ENCODE results near the gene NCOA7.
"Not testable (repeated sequence)": the region's sequence is repeated elsewhere in the genome, so short reads cannot be mapped to it uniquely, and the experiment has no call there.

Gene NCOA7

DNA sequence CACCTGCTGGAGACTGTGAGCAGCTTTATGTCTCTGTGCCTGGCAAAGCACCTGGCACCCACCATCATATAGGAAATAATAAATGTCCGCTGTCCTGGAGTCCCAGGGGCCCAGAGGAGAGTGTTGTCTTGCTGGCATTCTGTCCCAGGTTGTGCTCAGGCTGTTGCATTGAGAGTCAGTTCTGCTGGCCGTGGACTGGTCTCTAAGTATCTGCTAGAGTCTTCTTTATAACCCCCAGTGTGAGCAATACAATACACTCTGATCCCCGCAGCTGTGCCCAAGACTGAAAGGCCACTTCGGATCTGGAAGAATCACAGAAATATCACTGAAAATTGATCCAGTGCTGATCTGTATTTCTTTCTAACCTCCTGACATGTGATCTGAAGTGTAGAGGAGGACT is 127.5 kb downstream of the NCOA7 start:
- DNase-seq (ENCODE audit: low read depth in 3 of 3, low spot score in 1 of 3), result no peak

DNA sequence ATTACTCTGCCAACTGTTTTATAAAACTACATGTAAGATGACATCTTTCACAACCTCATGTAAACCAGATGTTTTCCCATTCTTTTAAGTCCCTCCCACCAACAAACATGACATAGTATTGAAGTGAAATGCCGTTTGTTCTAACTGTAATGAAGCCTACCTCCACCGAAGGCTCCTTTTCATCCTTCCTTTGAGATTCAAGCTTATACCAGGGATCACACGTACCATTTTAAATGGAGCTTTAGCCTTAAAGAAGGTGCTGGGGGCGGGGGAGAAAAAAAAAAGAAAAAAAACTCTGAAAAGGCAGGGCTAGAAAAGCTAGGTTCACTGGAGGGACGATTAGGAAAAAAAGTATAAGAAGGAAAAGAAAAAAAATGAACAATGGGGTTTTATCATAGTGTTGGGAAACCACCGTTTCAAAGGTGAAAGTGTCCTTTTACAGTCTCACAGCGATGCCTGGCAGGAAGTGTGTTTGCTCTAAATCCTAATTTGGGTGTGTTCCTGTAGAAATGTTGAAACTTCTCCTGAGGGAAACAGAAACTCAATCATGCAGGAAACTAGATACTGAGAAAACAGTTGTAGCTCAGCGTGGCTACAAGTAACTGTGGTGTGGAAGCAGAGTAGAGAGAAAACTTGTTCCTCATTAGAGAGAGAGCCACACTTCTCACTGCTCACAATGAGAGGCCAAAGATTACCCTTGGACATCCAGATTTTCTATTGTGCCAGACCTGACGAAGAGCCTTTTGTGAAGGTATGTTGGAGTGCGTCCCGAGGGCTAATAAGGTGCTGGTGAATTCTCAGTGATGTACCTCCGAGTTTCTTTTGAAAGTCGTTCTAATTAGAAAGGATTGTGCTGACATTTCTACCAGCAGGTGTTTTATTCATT is 128.2 kb downstream of the NCOA7 start:
- no peak for DNase-seq (ENCODE audit: low read depth in 3 of 3, low spot score in 1 of 3)

DNA sequence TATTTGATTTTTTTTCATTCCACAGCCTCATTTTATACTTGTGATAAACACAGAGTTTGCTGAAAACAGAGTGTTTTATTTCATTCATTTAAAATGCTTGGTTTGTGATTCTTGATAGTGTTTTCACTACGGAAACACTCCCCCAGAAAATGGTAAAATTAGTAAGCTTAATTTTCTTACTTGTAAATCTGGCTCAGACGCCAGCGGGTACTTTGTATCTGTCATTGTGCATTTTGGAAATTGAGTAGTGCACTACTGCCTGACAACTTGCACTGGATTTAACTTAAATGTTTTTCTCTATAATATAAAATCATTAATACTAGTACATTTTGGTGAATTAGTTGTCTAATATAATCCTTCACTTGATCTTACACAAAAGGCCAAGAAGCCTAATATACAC is 128.9 kb downstream of the NCOA7 start:
- DNase-seq (ENCODE audit: low read depth in 3 of 3, low spot score in 1 of 3), result no peak

DNA sequence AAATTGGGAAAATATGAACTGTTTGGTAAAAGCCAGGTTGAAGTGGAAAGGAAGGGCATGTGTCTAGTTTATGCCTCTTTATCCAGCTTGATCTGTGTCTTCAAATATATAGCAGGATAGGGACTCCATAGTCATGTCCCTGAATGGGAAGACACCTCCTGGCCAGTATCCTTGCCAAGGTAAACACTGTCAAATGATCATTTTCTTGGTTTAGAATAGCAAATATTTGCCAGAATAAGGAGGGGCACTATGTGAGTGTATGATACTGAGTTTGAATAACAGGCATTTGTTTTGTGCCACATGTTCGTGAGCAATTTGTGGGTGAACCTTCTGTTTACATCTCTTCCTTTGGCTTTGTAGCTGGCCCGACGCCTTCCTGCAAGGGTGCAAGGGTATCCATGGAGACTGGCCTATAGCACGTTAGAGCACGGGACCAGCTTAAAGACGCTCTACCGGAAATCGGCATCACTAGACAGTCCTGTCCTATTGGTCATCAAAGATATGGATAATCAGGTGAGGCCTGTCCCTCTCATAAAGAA is 131.6 kb downstream of the NCOA7 start:
- no peak for DNase-seq (ENCODE audit: low read depth in 3 of 3, low spot score in 1 of 3)

DNA sequence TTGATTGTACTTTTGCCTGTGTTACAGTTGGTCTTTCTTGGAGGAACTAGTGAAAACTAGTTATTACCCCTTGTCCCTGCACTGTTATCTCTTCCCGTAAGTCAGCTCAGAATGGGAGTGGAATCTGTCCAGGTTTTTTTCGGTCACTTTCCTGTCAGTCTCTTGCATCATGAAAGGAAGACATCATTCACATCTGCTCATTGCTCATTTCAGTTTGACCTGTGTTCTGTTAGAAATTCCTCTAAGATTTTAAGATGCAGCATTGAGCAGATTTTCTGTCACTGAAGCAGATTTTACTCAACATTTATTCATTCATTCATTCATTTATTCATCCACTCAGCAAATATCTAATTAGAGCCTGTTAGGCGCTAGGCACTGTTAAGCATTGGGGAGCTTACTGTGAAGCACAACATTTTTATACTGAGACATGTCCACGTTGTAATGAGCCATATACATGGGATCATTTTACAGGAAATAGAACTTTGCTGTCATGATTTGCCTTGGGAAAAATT is 132.7 kb downstream of the NCOA7 start:
- no peak for DNase-seq (ENCODE audit: low read depth in 3 of 3, low spot score in 1 of 3)

DNA sequence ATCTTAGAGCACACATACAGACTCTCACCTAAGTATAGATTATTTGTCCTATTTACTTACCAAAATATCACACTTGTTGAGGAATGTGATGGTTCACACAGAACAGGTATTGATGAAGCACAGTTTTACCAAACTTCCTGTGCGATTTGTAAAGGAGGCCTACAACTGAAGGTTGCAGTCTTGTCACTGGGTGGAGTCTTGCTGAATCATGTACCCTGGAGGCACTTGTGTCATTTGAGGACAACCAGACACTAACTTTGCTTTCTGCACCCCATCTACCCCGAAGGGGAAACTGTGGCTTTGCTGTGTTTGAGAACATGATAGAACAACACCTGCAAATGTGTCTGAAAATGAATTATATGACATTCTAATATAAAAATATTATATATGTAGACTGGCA is 133.4 kb downstream of the NCOA7 start:
- DNase-seq (ENCODE audit: low read depth in 3 of 3, low spot score in 1 of 3), result no peak

DNA sequence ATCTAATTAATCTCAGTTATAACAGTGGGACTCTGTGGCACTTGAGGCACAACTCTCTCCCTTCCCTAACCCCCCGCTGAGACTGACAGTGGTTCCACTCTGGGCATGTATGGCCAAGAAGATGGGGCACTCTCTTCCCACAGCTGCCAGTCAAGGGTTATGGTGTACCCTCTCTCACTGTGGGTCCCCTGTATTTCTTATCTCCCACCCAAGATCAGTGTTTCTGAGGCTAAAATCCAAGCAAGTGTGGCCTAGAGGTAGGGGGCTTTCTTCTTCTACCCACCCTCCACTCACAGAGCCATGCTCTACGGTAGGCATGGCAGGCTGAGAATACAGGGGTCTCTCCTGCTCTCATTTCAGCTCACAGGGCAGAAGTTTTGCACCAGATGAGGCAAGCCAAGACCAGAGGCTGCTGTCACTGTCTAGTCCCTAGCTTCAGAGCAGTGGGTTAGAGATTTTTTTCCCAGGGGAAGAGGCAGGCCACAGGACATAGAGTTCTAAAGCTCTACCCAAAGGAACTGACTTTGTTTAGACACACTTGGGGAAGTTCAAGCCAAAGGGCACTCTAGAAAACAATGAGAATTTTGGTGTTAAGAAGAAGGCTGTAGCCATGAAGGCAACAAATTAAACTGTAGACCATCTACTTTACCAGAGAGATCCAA is 134.1 kb downstream of the NCOA7 start:
- no peak for DNase-seq (ENCODE audit: low read depth in 3 of 3, low spot score in 1 of 3)

DNA sequence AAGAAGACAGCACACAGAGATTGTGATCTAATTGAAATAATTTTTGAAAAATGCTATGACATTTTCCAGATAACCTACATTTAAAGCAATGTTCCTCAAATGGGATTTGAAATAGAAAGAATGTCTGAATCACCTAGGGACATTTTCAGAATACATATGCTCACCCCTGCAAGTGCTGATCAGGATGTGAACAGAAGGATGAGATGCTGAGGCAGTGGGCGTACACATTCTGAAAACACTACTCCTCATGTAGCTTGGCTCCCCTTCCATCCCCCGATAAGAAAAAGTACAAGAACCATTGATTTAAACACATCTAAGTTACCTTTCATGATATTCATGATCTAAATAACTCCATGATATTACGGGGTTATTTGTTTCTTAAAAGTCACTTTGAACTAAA is 136.0 kb downstream of the NCOA7 start:
- no peak for DNase-seq (ENCODE audit: low read depth in 3 of 3, low spot score in 1 of 3)

DNA sequence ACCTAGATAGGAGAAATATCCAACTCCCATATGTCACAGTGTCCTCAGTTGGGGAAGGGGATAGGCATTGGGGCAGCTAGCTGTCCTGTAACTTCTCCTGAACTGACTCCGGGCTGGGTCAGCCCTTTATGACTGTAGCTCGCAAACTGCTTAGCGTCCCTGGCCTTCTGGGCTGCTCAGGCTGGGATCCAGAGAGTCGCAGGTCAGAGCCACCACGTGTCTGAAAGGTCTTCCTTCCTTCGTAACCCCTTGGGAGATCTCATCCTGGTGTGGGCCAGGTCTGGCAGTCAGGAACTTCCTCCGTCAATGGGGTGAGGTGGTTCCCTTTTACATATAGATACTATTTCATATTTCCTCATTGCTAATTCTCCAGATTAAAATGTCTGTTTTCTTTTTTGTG is 137.0 kb downstream of the NCOA7 start:
- no peak for DNase-seq (ENCODE audit: low read depth in 3 of 3, low spot score in 1 of 3)

DNA sequence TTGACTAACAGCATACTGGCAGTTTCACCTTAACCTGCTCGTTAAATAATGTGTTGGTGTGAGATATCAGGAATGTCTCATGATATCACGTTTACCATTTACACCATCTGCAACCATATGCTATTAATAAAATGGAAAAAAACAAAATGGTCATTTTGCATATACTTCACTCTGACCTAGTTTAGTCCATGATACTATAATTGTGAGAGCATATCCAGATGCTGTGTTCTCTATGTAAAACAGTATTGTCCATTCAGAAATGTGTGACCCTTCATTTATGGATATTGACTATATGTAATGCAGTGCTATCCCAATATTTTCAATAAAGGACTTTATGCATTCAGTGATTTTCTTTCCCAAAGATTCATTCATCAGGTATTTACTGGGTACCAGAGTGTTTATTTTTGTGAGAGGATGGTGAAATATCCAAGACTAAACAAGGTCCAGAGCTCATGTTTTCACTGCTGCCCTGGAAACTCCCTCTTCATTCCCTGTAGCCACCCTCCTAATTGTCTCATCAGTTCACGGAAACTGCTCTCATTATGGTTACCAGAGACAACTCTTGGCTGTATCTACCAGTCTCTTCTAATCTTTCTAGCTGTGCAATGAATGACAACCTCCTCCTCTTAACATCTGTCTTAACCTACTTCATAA is 140.1 kb downstream of the NCOA7 start:
- no peak for DNase-seq (ENCODE audit: low read depth in 3 of 3, low spot score in 1 of 3)

DNA sequence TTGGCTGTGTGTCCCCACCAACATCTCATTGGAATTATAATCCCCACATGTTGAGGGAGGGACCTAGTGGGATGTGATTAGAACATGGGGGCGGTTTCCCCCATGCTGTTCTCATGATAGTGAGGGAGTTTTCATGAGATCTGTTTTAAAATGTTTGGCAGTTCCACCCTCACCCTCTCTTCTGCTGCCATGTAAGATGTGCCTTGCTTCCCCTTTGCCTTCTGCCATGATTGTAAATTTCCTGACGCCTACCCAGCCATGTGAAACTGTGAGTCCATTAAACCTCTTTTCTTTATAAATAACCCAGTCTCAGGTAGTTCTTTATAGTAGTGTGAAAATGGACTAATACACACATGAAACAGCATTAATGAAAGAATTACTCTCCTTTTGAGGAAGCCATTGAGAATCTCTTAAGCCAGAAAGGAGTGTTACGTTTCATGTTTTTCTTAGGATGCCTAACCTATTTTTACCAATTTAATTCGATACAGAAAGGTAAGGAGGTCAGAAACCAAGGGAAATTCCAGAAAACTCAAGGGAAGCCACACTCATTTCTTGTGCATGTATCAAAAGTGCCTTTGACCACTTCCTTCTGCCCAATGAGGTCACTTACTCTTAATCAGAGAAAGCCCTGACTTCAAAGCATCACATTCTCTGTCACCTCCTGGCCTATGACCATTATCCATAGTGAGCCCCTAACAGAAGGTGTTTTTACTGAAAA is 141.1 kb downstream of the NCOA7 start:
- DNase-seq (ENCODE audit: low read depth in 3 of 3, low spot score in 1 of 3), result no peak

DNA sequence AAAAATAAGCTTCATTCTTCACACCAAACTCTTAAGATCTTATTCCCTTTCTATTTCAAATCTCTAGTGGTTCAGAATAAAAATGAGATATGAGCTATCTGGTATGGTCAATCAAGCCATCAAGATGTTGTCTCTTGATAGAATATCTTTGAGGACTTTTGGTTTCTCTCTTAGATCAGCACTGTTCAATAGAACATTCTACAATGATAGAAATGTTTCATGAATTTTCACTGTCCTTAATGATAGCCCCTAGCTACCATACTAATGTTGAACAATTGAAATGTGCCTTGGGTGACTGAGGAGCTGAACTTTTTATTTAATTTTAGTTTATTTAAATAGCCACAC is 141.7 kb downstream of the NCOA7 start:
- no peak for DNase-seq (ENCODE audit: low read depth in 3 of 3, low spot score in 1 of 3)

DNA sequence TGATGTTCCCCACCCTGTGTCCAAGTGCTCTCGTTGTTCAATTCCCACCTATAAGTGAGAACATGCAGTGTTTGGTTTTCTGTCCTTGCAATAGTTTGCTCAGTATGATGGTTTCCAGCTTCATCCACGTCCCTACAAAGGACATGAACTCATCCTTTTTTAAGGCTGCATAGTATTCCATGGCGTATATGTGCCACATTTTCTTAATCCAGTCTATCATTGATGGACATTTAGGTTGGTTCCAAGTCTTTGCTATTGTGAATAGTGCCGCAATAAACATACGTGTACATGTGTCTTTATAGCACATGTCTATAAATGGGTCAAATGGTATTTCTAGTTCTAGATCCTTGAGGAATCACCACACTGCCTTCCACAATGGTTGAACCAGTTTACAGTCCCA is 144.8 kb downstream of the NCOA7 start:
- DNase-seq (ENCODE audit: low read depth in 3 of 3, low spot score in 1 of 3), result not testable (repeated sequence)

DNA sequence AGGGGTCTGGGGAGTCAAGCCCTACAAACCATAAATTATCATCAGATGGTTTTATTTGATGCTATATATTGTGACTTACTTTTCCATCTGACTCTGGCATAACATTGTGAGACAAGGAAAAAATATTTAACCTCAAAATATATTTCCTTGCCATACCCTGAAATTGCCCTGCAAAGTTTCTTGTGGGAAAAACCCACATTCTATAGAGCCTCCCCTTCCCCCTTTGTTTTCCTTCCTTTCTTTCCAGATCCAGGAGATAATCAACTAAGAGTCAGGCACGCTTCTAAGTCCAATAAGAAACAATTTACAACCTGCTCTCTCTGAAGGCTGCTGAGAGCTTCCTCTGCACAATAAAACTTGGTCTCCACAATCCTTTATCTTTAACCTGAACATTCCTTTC is 148.3 kb downstream of the NCOA7 start:
- no peak for DNase-seq (ENCODE audit: low read depth in 3 of 3, low spot score in 1 of 3)

DNA sequence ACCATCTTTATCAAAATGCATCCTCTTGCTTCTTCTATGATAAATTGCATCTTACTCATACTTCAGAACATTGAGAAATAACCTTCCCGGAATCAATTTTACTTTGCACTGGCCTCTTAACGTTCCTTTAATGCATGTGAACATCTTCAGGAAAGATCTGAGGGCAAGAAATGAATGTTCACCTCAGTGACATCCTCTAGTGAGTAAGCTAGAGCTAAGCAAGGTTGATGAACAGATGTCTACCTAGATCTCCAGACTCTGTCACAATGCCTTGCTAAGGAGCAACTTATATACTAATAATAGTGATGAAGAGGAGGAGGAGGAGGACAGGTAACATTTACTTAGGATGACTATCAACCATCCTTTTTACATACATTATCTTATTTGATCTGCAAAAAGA is 149.0 kb downstream of the NCOA7 start:
- no peak for DNase-seq (ENCODE audit: low read depth in 3 of 3, low spot score in 1 of 3)

DNA sequence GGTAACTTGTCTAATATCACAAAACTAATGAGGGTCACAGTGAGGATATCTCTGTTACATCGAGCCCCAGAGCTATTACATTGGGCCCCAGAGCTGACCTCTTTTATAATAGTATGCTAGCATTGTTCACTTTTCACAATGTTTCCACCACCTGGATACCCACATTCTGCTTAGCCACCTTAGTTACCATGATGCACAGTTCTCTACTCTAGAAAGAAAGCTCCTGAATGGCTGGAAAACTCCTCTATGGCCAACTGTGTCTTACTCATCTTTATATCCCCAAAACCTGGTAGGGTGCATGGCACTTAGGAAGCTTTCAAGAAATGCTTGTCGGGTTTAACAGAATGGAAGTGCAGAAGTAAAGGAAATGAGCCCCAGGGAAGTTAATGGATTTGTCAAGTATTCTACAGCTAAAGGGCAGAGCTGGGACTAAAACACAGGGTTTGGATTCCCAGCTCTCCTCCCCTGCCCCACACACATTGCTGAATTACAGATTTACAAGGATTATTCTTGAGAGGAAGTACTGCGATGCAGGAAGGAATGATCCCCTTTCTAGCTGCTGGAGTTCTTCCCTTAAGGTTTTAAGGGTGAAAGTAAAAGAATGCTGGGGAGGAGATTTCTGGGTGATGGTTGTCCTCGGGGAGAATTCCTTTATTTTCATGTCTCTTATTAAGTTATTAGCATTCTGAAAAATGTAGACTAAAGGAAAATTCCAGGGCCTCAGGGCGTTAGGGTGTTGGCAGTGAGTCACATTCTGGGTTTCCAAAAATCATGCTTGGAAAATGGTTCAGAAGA is 149.7 kb downstream of the NCOA7 start:
- DNase-seq (ENCODE audit: low read depth in 3 of 3, low spot score in 1 of 3), result no peak

DNA sequence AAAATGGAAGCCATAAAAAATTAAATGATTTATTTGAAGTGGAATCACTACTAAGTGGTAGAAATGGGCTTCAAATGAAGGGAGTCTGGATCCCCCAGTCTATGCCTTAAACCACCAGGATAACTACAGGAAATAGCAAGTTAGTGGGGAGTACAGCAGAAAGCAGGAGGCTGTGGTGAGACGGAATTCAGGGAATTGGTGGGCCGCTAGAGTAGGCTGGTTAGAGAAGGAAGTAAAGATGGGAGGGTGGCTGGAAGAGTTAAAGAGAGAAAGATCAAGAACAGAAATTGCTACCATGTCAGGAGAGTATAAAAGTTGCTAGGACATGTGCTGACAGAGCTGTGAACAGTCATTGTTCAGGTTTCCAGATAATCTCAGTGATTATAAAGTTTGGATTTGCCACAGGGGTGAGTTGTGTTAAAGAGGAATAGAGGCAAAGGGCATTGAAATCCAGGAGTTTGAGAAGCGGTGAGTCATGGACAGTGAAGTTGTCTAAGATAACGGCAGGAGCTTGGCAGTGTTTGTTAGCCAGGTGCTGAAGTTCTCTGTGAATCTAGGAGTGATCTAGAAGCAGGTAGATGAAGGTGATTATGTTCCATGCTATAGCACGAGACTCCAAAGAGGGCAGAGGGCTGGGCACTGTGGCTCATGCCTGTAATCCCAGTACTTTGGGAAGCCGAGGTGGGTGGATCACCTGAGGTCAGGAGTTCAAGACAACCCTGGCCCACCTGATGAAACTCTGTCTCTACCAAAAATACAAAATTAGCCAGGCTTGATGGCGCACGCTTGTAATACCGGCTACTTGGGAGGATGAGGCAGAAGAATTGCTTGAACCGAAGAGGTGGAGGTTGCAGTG is 152.1 kb downstream of the NCOA7 start:
- DNase-seq (ENCODE audit: low read depth in 3 of 3, low spot score in 1 of 3), result no peak

DNA sequence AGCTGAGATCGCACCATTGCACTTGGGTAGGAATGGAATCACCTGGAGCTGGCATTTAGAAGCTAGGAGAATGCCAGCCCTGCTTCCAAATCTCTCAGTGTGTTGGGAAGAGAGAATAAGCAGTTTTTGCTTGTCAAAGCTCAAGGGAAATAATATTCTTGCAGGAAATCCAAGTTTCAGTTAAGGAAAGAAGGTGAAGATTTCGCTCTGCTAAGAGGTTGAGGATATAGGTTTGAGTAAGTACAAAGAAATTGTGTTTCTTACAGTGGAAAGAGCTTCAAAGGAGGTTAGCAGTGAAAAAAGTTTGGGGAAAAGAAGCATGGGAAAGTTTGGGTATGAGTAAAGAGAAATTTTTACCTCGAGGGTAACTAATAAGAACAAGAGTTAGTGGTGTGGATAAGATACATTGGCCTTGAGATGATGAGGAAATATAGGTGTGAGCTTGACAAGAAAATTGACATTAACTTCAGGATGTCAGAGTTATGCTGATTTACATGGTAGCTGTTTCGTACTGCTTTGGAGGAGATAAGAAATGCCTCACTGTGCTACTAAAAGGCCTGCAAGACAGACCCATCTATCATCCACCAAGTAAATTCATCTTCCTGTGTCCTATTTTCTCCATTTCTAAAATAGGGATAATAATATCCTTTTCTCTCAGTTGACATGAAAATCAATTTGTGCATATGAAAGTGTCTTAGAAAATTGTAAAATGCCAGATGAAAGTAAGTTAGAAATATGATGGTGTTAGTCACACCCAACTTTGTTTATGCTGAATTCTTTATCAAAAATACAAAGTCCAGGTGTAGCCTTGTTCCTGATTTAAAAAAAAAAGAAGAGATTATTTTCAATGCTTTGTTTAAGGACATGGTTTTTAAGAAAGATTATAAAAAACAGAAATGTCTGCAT is 153.0 kb downstream of the NCOA7 start:
- DNase-seq (ENCODE audit: low read depth in 3 of 3, low spot score in 1 of 3), result no peak

Measured in stimulated activated CD4-positive, alpha-beta T cell treated with anti-CD3 and anti-CD28 coated beads, TNF-alpha, amount 100 ng/mL, for 1 hour (primary cell).